Measurements from ENCODE around the gene C22orf23.

C22orf23 gene

GRCh38 chr22:37918580-37919270, 34.7 kb downstream of the C22orf23 start:
- H3K4me3 ChIP-seq (ENCODE audit: control insufficient read depth, low read depth, low read length): no peak overlapping the region
- DNase-seq (ENCODE audit: low read depth): no peak
- no peak for TF ChIP-seq CTCF (conservative IDR thresholded peaks at IDR 0.05; ENCODE audit: control insufficient read depth, insufficient read depth, low read depth, low read length)

- no peak for TF ChIP-seq CTCF (conservative IDR thresholded peaks at IDR 0.05; ENCODE audit: control insufficient read depth, insufficient read depth, low read depth, low read length)
Observed at GRCh38 chr22:37917874-37918548, 35.4 kb downstream of the C22orf23 start.

GRCh38 chr22:37916311-37916710, 37.1 kb downstream of the C22orf23 start:
- no peak for TF ChIP-seq CTCF (conservative IDR thresholded peaks at IDR 0.05; ENCODE audit: control insufficient read depth, insufficient read depth, low read depth, low read length)
- H3K4me3 ChIP-seq (ENCODE audit: control insufficient read depth, low read depth, low read length): no peak overlapping the region
- DNase-seq (ENCODE audit: low read depth): no peak

More at GRCh38 chr22:37917874-37918548, 35.4 kb downstream of the C22orf23 start:
- H3K4me3 ChIP-seq (ENCODE audit: control insufficient read depth, low read depth, low read length): no peak overlapping the region
- DNase-seq (ENCODE audit: low read depth): no peak

GRCh38 chr22:37913233-37913721, 40.1 kb downstream of the C22orf23 start:
- no peak for TF ChIP-seq CTCF (conservative IDR thresholded peaks at IDR 0.05; ENCODE audit: control insufficient read depth, insufficient read depth, low read depth, low read length)
- no peak overlapping the region for H3K4me3 ChIP-seq (ENCODE audit: control insufficient read depth, low read depth, low read length)
- DNase-seq (ENCODE audit: low read depth): no peak

DNA sequence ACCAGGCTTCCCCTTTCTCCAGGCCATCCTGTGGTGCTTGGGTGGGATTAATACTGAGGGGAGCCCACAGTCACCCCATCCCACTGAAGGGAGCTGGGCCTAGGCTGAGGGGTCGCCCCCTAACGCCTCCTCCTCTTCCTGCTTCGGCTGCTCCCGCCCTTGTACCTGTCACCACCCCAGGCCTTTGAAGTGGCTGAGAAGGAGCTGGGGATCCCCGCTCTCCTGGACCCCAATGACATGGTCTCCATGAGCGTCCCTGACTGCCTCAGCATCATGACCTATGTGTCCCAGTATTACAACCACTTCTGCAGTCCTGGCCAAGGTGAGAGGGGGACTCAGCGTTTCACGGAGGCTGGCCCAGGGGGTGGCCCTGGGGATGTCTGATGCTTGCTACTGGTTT, 41.2 kb downstream of the C22orf23 start:
- no peak for TF ChIP-seq CTCF (conservative IDR thresholded peaks at IDR 0.05; ENCODE audit: control insufficient read depth, insufficient read depth, low read depth, low read length)
- no peak overlapping the region for H3K4me3 ChIP-seq (ENCODE audit: control insufficient read depth, low read depth, low read length)
- no peak for DNase-seq (ENCODE audit: low read depth)

- TF ChIP-seq CTCF (conservative IDR thresholded peaks at IDR 0.05; ENCODE audit: control insufficient read depth, insufficient read depth, low read depth, low read length): no peak
- H3K4me3 ChIP-seq (ENCODE audit: control insufficient read depth, low read depth, low read length): no peak overlapping the region
- DNase-seq (ENCODE audit: low read depth): no peak
Observed at GRCh38 chr22:37911697-37912096, 41.7 kb downstream of the C22orf23 start.

All from fibroblast of mammary gland (primary cell).